GM12878 (cell line): ENCODE results near the gene NR2F1. TPM values are rescaled to one million over a fixed set of nuclear protein-coding genes. Genes with fewer than 3 reads are reported as not detected.

ENCODE experiments used
- ATAC-seq: fragments of 200-7000 bp; cut with Tn5 transposase; 3 replicates; pipeline ENCODE4 v1.9.1; 2020; ENCODE audit warnings: mild to moderate bottlenecking, moderate library complexity
- BruUV-seq: library from RNA; stranded (reverse); fragments of 400-500 nt; replicated peaks from 2 replicates; lab custom pipeline; 2021; lab: Mats Ljungman, UMichigan
- CTCF ChIA-PET: fragments of 300-600 bp; sonication (Branson Sonifier 250); formaldehyde crosslinking; extraction: SDS; loops from one replicate; lab custom pipeline; 2021; ENCODE audit warnings: inconsistent platforms; lab: Yijun Ruan, JAX
- POLR2A ChIA-PET: fragments of 350-600 bp; formaldehyde crosslinking; extraction: SDS; loops from one replicate; lab custom pipeline; 2021; ENCODE audit warnings: inconsistent platforms; lab: Charles Lee
- RAD21 ChIA-PET: fragments of 300-600 bp; sonication (Branson Sonifier 250); formaldehyde crosslinking; loops from one replicate; lab custom pipeline; 2023; ENCODE audit warnings: antibody characterized with exemption; ENCODE audit not compliant: unreplicated experiment; lab: Charles Lee
- SMC1A ChIA-PET: fragments of 300-600 bp; sonication (Branson Sonifier 250); formaldehyde crosslinking; loops from one replicate; lab custom pipeline; 2023; ENCODE audit not compliant: unreplicated experiment, uncharacterized antibody; lab: Charles Lee
- DNase-seq: peaks from one replicate; pipeline ENCODE4 v3.0.0-alpha.2; 2011; ENCODE audit warnings: low read depth, low spot score
- FAIRE-seq: peaks from 3 replicates; lab custom pipeline; 2011; peaks lifted over from hg19 to GRCh38; lab: Jason Lieb, UNC
- H2AFZ ChIP-seq: 2 replicates; pipeline ENCODE4 v1.6.0; 2011; ENCODE audit warnings: low read depth, low read length, control low read depth; ENCODE audit not compliant: control insufficient read depth
- H3K27ac ChIP-seq: 2 replicates; pipeline ENCODE4 v1.5.1; 2011; ENCODE audit warnings: control low read depth; ENCODE audit not compliant: control insufficient read depth, insufficient read depth
- H3K27me3 ChIP-seq, 2 experiments: replicated peaks in 1 of 2; 2 replicates each; pipeline versions ENCODE4 v1.6.0 to v1.6.1; 2011; ENCODE audit warnings: low read length in 1 of 2; ENCODE audit not compliant: control insufficient read depth in 2 of 2, insufficient read depth in 2 of 2
- H3K36me3 ChIP-seq, 2 experiments: 2 replicates each; pipeline ENCODE4 v1.5.1; 2011; ENCODE audit warnings: low read length in 1 of 2; ENCODE audit not compliant: control insufficient read depth in 2 of 2, insufficient read depth in 2 of 2
- H3K4me1 ChIP-seq: 2 replicates; pipeline ENCODE4 v1.6.1; 2011; ENCODE audit warnings: mild to moderate bottlenecking, low read length, moderate library complexity, mixed read lengths; ENCODE audit not compliant: control insufficient read depth, insufficient read depth
- H3K4me2 ChIP-seq: 2 replicates; pipeline ENCODE4 v1.6.0; 2011; ENCODE audit warnings: control low read depth; ENCODE audit not compliant: control insufficient read depth, insufficient read depth
- H3K4me3 ChIP-seq: fragments of 200-600 bp; sonication (generic); 2 replicates; pipeline ENCODE4 v1.5.1; 2016
- H3K79me2 ChIP-seq: 2 replicates; pipeline ENCODE4 v1.6.0; 2011; ENCODE audit warnings: low read length; ENCODE audit not compliant: control insufficient read depth, insufficient read depth
- H3K9ac ChIP-seq: 2 replicates; pipeline ENCODE4 v1.8.0; 2011; ENCODE audit warnings: low read length, control low read depth, mixed read lengths; ENCODE audit not compliant: control insufficient read depth, insufficient read depth
- H3K9me3 ChIP-seq: replicated peaks from 3 replicates; pipeline ENCODE4 v1.5.1; 2011; ENCODE audit warnings: mild to moderate bottlenecking, low read length; ENCODE audit not compliant: control insufficient read depth, insufficient read depth
- H4K20me1 ChIP-seq: 2 replicates; pipeline ENCODE4 v1.6.0; 2011; ENCODE audit not compliant: control insufficient read depth, insufficient read depth
- ATF2 ChIP-seq: IDR thresholded peaks from 2 replicates; pipeline ENCODE4 v1.6.1; 2012; ENCODE audit warnings: low read length, inconsistent platforms
- CBX5 ChIP-seq: sonication (generic); IDR thresholded peaks from 2 replicates; pipeline ENCODE4 v1.6.1; 2016; ENCODE audit warnings: low read depth, moderate library complexity, mild to moderate bottlenecking, inconsistent platforms
- HDGF ChIP-seq: fragments of 450-650 bp; IDR thresholded peaks from 2 replicates; pipeline ENCODE4 v1.6.1; 2016; ENCODE audit warnings: antibody characterized with exemption
- KLF5 ChIP-seq: fragments of 450-650 bp; IDR thresholded peaks from 2 replicates; pipeline ENCODE4 v1.6.1; 2014; ENCODE audit warnings: mild to moderate bottlenecking; ENCODE audit not compliant: partially characterized antibody
- PKNOX1 ChIP-seq: fragments of 450-650 bp; IDR thresholded peaks from 2 replicates; pipeline ENCODE4 v1.6.1; 2016; ENCODE audit warnings: mild to moderate bottlenecking
- SUPT20H ChIP-seq: IDR thresholded peaks from 2 replicates; pipeline ENCODE4 v1.6.1; 2011; ENCODE audit warnings: low read depth, mild to moderate bottlenecking, low read length, moderate library complexity, borderline replicate concordance; ENCODE audit not compliant: control insufficient read depth
- ZBTB33 ChIP-seq: fragments of 450-650 bp; IDR thresholded peaks from 2 replicates; pipeline ENCODE4 v1.6.1; 2017; ENCODE audit warnings: mild to moderate bottlenecking
- WGBS: methylation state at CpG from one replicate; pipeline ENCODE4 v1.1.6; 2016; ENCODE audit warnings: low lambda C conversion rate; ENCODE audit not compliant: insufficient replicate concordance, insufficient coverage; ENCODE audit errors: missing lambda C conversion rate; 5-methylcytosine and 5-hydroxymethylcytosine counted together
- in situ Hi-C: fragments of 300-500 bp; cut with MboI; formaldehyde crosslinking; loops from 9 replicates; pipeline ENCODE4 v1.14.3; 2018; ENCODE audit warnings: mixed read lengths
- intact Hi-C: fragments of 100-400 bp; cut with micrococcal nuclease; formaldehyde crosslinking; loops from one replicate; pipeline ENCODE4 v1.14.2; 2022; ENCODE audit not compliant: unreplicated experiment
- polyA plus RNA-seq, 11 experiments: library from polyadenylated mRNA; depleted of rRNA in 4 of 11; unstranded in 6 of 11; stranded (reverse) in 5 of 11; fragments of >200 nt; fragmentation: Nextera tagmentation in 4 of 11; fragmentation: Illumina TruSeq in 1 of 11; extraction: Ambion mirVana in 4 of 11; extraction: Trizol in 1 of 11; gene quantifications; 1 replicate in 1 of 11; 2 replicates in 10 of 11; pipeline versions ENCODE4 v1.2.1 to v1.2.3, GENCODE V29; 2011 to 2016; ENCODE audit warnings: inconsistent platforms in 2 of 11, missing spikeins in 2 of 11, low read depth in 1 of 11
- total RNA-seq, 4 experiments: library from RNA; depleted of rRNA in 3 of 4; stranded (reverse); fragments of >200 nt in 3 of 4; fragmentation: Illumina TruSeq in 1 of 4; extraction: Trizol in 1 of 4; gene quantifications; 2 replicates each; pipeline versions ENCODE4 v1.2.1 to v1.2.3, GENCODE V29; 2013 to 2021

NR2F1 gene
- total and polyA plus RNA-seq, 10 of the 15 experiments (the other 5 are each of a cell fraction or from before 2014, with no cell fraction given) = 0.04 to 0.79 (median 0.36) TPM; not detected in 7

DNA sequence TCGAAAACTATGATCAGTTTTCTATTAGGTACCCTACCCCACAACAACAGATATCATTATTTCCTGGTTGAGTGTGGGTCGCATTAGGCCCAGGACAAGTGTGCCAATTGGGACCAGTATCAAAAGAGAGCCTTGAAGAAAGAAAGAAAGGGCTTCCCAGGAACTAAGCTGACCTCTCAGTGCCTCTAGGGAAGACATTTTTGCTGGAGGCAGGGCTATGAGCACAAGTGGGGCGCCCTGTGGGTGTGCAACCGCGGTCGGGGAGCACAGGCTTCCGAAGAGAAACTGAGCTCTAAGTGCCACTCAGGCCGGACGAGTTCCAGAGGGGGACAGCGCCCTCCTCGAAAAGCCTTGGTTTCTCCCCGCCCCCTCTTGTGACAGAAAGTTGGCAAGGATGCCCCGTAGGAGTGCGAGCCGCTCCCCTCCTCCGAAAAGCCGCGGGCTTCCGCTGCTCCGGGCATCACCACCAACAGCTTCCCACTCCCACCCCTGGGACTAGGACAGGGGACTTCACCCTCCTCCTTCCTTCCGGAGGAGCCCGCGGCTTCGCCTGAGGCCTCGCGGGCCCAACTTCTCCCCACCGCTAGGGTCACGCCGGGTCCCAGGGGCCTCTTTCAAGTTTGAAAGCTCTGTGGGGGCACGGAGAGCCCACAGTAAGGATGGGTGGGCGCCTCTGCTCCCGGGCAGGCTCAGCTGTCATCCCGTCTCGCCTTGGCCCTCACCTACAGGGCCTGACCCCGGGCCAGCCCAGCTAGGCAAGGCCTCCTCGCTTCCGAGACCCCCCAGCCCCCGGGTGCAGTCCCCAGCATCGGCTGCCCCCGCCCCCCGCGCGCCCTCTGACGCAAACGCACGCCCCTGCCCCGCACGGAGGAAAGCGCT, 4.0 kb upstream of the NR2F1 start:
- Histone ChIP-seq H2AFZ (no peak overlapping the region), H3K27ac (no peak overlapping the region), H4K20me1 (no peaks in the 10 kb centered on the region), H3K4me1 (peaks cover 18% of the 10 kb centered on the region), H3K4me3 (no peak overlapping the region), H3K36me3 (no peaks in the 10 kb centered on the region), H3K9ac (no peak overlapping the region), H3K27me3 (peaks cover 9 to 37% of the 10 kb centered on the region in 2 experiments), H3K4me2 (peak overlapping the region; percentile 38; the same call in 1 of the 2 replicates), H3K9me3 (no peaks in the 10 kb centered on the region), H3K79me2 (no peaks in the 10 kb centered on the region)
- in situ Hi-C loops (loop anchor here (25.0 kb wide), 1 partner anchor 1108 kb away; no protein-coding TSS in a partner anchor), intact Hi-C loops (no loop called here)
- SMC1A ChIA-PET = interaction anchor here (0.8 kb wide), 1 partner anchor 205 kb away, joined by 3 read pairs; no protein-coding TSS in a partner anchor
- RAD21 ChIA-PET = interaction anchor here (0.6 to 1.4 kb wide), 3 partner anchors 14 to 222 kb away, joined by 3 to 4 read pairs (median 3); no protein-coding TSS in a partner anchor
- no peak for TF ChIP-seq KLF5
- no peak for TF ChIP-seq CBX5
- TF ChIP-seq ATF2 = no peak
- no peak for TF ChIP-seq ZBTB33
- no peak for TF ChIP-seq PKNOX1
- no peak for TF ChIP-seq SUPT20H
- TF ChIP-seq HDGF = no peak
- ATAC-seq (no peak), DNase-seq (no peak), FAIRE-seq (no peak)
- no TSS peak for BruUV-seq
- CTCF ChIA-PET = interaction anchor here (0.6 to 1.7 kb wide), 2 partner anchors 222 to 348 kb away, joined by 3 to 5 read pairs; no protein-coding TSS in a partner anchor
- WGBS = 13% methylated on average over 45 of the region's 49 CpGs
- POLR2A ChIA-PET = interaction anchor here (1.5 kb wide), 1 partner anchor 17 kb away, joined by 4 read pairs; no protein-coding TSS in a partner anchor
